ENCODE data around the gene SLC8A3. TPM values are rescaled to one million over a fixed set of nuclear protein-coding genes. Genes with fewer than 3 reads are reported as not detected.
A peak's percentile ranks its signal among the peaks of the same experiment; 100 is the strongest.

Gene SLC8A3
- total and polyA plus RNA-seq, 5 donors from 2014 or later, result 0.37 TPM; not detected in 4

- Mint-ChIP-seq H3K9me3 (peaks cover 0 to 2% (median 0%) of the 10 kb centered on the region in 7 donors), H3K4me3 (no peak overlapping the region), H3K4me1 (no peaks in the 10 kb centered on the region), H3K27ac (no peak overlapping the region), H3K27me3 (peaks cover 37% of the 10 kb centered on the region), H3K36me3 (no peaks in the 10 kb centered on the region)
- Histone ChIP-seq H3K36me3 (ENCODE audit: control insufficient read depth, insufficient read depth, low read length) (no peaks in the 10 kb centered on the region), H3K9me3 (ENCODE audit: control insufficient read depth in 2 of 2, low read length in 2 of 2) (no peaks in the 10 kb centered on the region), H3K4me3 (ENCODE audit: low read depth, low read length) (no peak overlapping the region), H3K27me3 (ENCODE audit: control insufficient read depth, insufficient read depth, low read length) (peaks cover 13% of the 10 kb centered on the region), H3K4me1 (ENCODE audit: control insufficient read depth, insufficient read depth, low read length, poor library complexity, severe bottlenecking) (no peaks in the 10 kb centered on the region), H3K27ac (ENCODE audit: insufficient read depth, low read length, poor library complexity, severe bottlenecking) (no peak overlapping the region)
- no peak for DNase-seq
- no peak for ATAC-seq (ENCODE audit: low read depth in 2 of 2)
Observed at GRCh38 chr14:70212752-70213151, 24.0 kb upstream of the SLC8A3 start.

DNA sequence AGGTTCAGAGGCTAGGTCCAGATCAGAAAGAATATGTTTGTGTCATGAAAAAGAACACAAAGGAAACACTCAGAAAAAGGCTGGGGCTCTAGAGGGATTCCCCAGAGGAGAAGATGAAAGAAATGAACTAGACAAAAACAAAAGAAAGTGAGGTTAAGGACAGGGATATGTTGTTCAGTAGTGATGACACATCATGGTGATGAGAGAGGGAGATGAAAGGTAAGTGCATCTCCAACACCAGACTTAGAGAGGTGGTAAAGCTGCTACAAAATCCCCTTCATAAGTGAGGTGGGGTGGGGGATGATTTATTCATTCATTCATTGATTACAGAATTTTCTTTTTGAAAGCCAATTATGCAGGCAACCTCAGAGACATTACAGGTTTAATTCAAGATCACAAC, 19.6 kb upstream of the SLC8A3 start:
- Mint-ChIP-seq H3K36me3 (no peaks in the 10 kb centered on the region), H3K27ac (no peak overlapping the region), H3K4me3 (no peak overlapping the region), H3K9me3 (peaks cover 0 to 3% (median 0%) of the 10 kb centered on the region in 7 donors), H3K27me3 (peaks cover 39% of the 10 kb centered on the region), H3K4me1 (peaks cover 0 to 3% (median 0%) of the 10 kb centered on the region in 4 donors)
- Histone ChIP-seq H3K4me3 (ENCODE audit: low read depth, low read length) (no peak overlapping the region), H3K9me3 (ENCODE audit: control insufficient read depth in 2 of 2, low read length in 2 of 2) (no peaks in the 10 kb centered on the region), H3K36me3 (ENCODE audit: control insufficient read depth, insufficient read depth, low read length) (no peaks in the 10 kb centered on the region), H3K27me3 (ENCODE audit: control insufficient read depth, insufficient read depth, low read length) (peaks cover 15% of the 10 kb centered on the region), H3K4me1 (ENCODE audit: control insufficient read depth, insufficient read depth, low read length, poor library complexity, severe bottlenecking) (no peaks in the 10 kb centered on the region), H3K27ac (ENCODE audit: insufficient read depth, low read length, poor library complexity, severe bottlenecking) (no peak overlapping the region)
- ATAC-seq (ENCODE audit: low read depth in 2 of 2) (no peak), DNase-seq (no peak)

GRCh38 chr14:70203686-70204085, 14.9 kb upstream of the SLC8A3 start:
- Mint-ChIP-seq H3K4me3 (no peak overlapping the region), H3K36me3 (no peaks in the 10 kb centered on the region), H3K9me3 (peaks cover 0 to 3% (median 0%) of the 10 kb centered on the region in 7 donors), H3K27me3 (peaks cover 48% of the 10 kb centered on the region), H3K4me1 (peaks cover 0 to 3% (median 0%) of the 10 kb centered on the region in 4 donors), H3K27ac (no peak overlapping the region)
- no peaks in the 10 kb centered on the region for H3K9me3 ChIP-seq (ENCODE audit: control insufficient read depth in 2 of 2, low read length in 2 of 2)
- H3K4me3 ChIP-seq (ENCODE audit: low read depth, low read length), result no peak overlapping the region
- no peak for DNase-seq
- ATAC-seq (ENCODE audit: low read depth in 2 of 2), result no peak
- peaks cover 15% of the 10 kb centered on the region for H3K27me3 ChIP-seq (ENCODE audit: control insufficient read depth, insufficient read depth, low read length)
- no peaks in the 10 kb centered on the region for H3K36me3 ChIP-seq (ENCODE audit: control insufficient read depth, insufficient read depth, low read length)
- no peak overlapping the region for H3K27ac ChIP-seq (ENCODE audit: insufficient read depth, low read length, poor library complexity, severe bottlenecking)
- H3K4me1 ChIP-seq (ENCODE audit: control insufficient read depth, insufficient read depth, low read length, poor library complexity, severe bottlenecking), result no peaks in the 10 kb centered on the region

- no peaks in the 10 kb centered on the region for H3K4me1 ChIP-seq (ENCODE audit: control insufficient read depth, insufficient read depth, low read length, poor library complexity, severe bottlenecking)
- no peak overlapping the region for H3K27ac ChIP-seq (ENCODE audit: insufficient read depth, low read length, poor library complexity, severe bottlenecking)
- no peaks in the 10 kb centered on the region for H3K36me3 Mint-ChIP-seq
- H3K27ac Mint-ChIP-seq, result no peak overlapping the region
- peaks cover 39% of the 10 kb centered on the region for H3K27me3 Mint-ChIP-seq
- peaks cover 8% of the 10 kb centered on the region for H3K27me3 ChIP-seq (ENCODE audit: control insufficient read depth, insufficient read depth, low read length)
- peaks cover 0 to 3% (median 0%) of the 10 kb centered on the region in 7 donors for H3K9me3 Mint-ChIP-seq
- no peaks in the 10 kb centered on the region for H3K9me3 ChIP-seq (ENCODE audit: control insufficient read depth in 2 of 2, low read length in 2 of 2)
- peaks cover 0 to 3% (median 0%) of the 10 kb centered on the region in 4 donors for H3K4me1 Mint-ChIP-seq
- H3K4me3 Mint-ChIP-seq, result no peak overlapping the region
- no peak overlapping the region for H3K4me3 ChIP-seq (ENCODE audit: low read depth, low read length)
- DNase-seq (no peak), ATAC-seq (ENCODE audit: low read depth in 2 of 2) (no peak)
- H3K36me3 ChIP-seq (ENCODE audit: control insufficient read depth, insufficient read depth, low read length), result no peaks in the 10 kb centered on the region
Observed at GRCh38 chr14:70201994-70202393, 13.2 kb upstream of the SLC8A3 start.

DNA sequence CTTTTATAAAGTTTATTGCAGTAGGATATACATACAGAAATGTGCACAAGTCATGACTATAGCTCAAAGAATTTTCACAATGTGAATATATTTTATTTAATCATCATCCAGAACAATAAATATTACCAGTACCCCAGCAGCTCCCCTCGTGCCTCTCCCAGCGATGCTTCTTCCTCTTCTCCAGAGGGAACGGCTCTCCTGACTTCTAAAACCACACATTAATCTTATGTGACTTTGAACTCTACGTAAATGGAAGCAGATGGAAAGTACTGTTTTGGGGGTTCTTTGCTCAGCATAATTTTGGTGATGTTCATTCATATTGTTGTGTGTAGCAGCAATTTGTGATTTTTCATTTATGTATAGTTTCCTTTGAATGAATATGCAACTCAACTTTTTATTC, 4.6 kb upstream of the SLC8A3 start:
- H3K27ac Mint-ChIP-seq, result no peak overlapping the region
- H3K4me1 ChIP-seq (ENCODE audit: control insufficient read depth, insufficient read depth, low read length, poor library complexity, severe bottlenecking), result peaks cover 9% of the 10 kb centered on the region
- H3K9me3 Mint-ChIP-seq, result peaks cover 0 to 9% (median 4%) of the 10 kb centered on the region in 7 donors
- DNase-seq (no peak), ATAC-seq (ENCODE audit: low read depth in 2 of 2) (no peak)
- H3K4me3 Mint-ChIP-seq, result no peak overlapping the region
- peaks cover 45% of the 10 kb centered on the region for H3K27me3 Mint-ChIP-seq
- H3K36me3 ChIP-seq (ENCODE audit: control insufficient read depth, insufficient read depth, low read length), result no peaks in the 10 kb centered on the region
- H3K27ac ChIP-seq (ENCODE audit: insufficient read depth, low read length, poor library complexity, severe bottlenecking), result no peak overlapping the region
- H3K9me3 ChIP-seq (ENCODE audit: control insufficient read depth in 2 of 2, low read length in 2 of 2), result no peaks in the 10 kb centered on the region
- peaks cover 16% of the 10 kb centered on the region for H3K27me3 ChIP-seq (ENCODE audit: control insufficient read depth, insufficient read depth, low read length)
- H3K4me1 Mint-ChIP-seq, result peaks cover 0 to 11% (median 1%) of the 10 kb centered on the region in 4 donors
- no peaks in the 10 kb centered on the region for H3K36me3 Mint-ChIP-seq
- no peak overlapping the region for H3K4me3 ChIP-seq (ENCODE audit: low read depth, low read length)

GRCh38 chr14:70192915-70193314, 4.2 kb upstream of the SLC8A3 start:
- Histone ChIP-seq H3K4me1 (ENCODE audit: control insufficient read depth, insufficient read depth, low read length, poor library complexity, severe bottlenecking) (peaks cover 14% of the 10 kb centered on the region), H3K27me3 (ENCODE audit: control insufficient read depth, insufficient read depth, low read length) (peaks cover 16% of the 10 kb centered on the region), H3K4me3 (ENCODE audit: low read depth, low read length) (no peak overlapping the region), H3K36me3 (ENCODE audit: control insufficient read depth, insufficient read depth, low read length) (no peaks in the 10 kb centered on the region), H3K9me3 (ENCODE audit: control insufficient read depth in 2 of 2, low read length in 2 of 2) (no peaks in the 10 kb centered on the region), H3K27ac (ENCODE audit: insufficient read depth, low read length, poor library complexity, severe bottlenecking) (no peak overlapping the region)
- Mint-ChIP-seq H3K36me3 (no peaks in the 10 kb centered on the region), H3K4me3 (no peak overlapping the region), H3K27ac (no peak overlapping the region), H3K9me3 (peaks cover 0 to 9% (median 4%) of the 10 kb centered on the region in 7 donors), H3K4me1 (peaks cover 0 to 13% (median 2%) of the 10 kb centered on the region in 4 donors), H3K27me3 (peaks cover 46% of the 10 kb centered on the region)
- ATAC-seq (ENCODE audit: low read depth in 2 of 2) (no peak), DNase-seq (no peak)

- H3K4me1 ChIP-seq (ENCODE audit: control insufficient read depth, insufficient read depth, low read length, poor library complexity, severe bottlenecking), result peaks cover 25% of the 10 kb centered on the region
- H3K36me3 ChIP-seq (ENCODE audit: control insufficient read depth, insufficient read depth, low read length), result no peaks in the 10 kb centered on the region
- H3K27me3 ChIP-seq (ENCODE audit: control insufficient read depth, insufficient read depth, low read length), result peaks cover 26% of the 10 kb centered on the region
- no peak overlapping the region for H3K27ac ChIP-seq (ENCODE audit: insufficient read depth, low read length, poor library complexity, severe bottlenecking)
- H3K9me3 ChIP-seq (ENCODE audit: control insufficient read depth in 2 of 2, low read length in 2 of 2), result no peaks in the 10 kb centered on the region
- Mint-ChIP-seq H3K4me1 (peaks cover 0 to 31% (median 7%) of the 10 kb centered on the region in 4 donors), H3K4me3 (peak overlapping the region in 1 of 4 donors; percentile 7), H3K27ac (no peak overlapping the region), H3K36me3 (no peaks in the 10 kb centered on the region), H3K9me3 (peaks cover 0 to 8% (median 3%) of the 10 kb centered on the region in 7 donors), H3K27me3 (peaks cover 69% of the 10 kb centered on the region)
- no peak for DNase-seq
- no peak for ATAC-seq (ENCODE audit: low read depth in 2 of 2)
- no peak overlapping the region for H3K4me3 ChIP-seq (ENCODE audit: low read depth, low read length)
Observed at GRCh38 chr14:70190156-70190555, 1.4 kb upstream of the SLC8A3 start.

DNA sequence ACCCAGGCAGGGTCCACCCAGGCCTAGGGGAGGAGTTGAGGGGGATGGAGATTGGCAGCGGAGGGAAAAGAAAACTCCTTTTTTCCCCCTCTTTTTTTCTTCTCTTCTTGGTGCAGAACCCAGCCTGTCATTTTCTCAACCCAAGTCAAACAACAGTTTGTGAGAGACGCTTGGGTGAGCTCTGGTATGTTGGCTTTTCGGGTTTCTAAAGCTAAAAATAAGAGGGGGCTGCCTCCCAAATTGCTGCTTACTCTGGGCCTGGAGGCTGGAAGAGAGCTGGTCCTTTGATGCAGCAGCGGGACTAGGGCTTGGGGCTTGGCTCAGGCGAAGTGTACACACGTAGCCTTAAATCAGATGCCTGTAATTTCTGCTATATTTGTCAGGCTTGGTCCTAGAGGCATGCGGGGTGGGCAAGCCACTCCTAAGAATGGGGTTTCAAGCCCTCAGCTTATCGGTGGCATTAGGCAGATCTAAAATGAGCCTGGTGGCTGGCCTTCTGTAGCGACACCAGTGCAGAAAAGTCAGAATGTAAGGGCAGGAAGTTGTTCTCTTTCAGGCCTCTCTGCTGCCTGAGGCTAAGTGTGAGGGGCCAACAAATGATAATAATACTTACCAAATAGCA, 816 bp upstream of the SLC8A3 start:
- ATAC-seq (ENCODE audit: low read depth in 2 of 2), result no peak
- H3K36me3 Mint-ChIP-seq, result no peaks in the 10 kb centered on the region
- Histone ChIP-seq H3K27me3 (ENCODE audit: control insufficient read depth, insufficient read depth, low read length) (peaks cover 29% of the 10 kb centered on the region), H3K36me3 (ENCODE audit: control insufficient read depth, insufficient read depth, low read length) (no peaks in the 10 kb centered on the region), H3K4me1 (ENCODE audit: control insufficient read depth, insufficient read depth, low read length, poor library complexity, severe bottlenecking) (peaks cover 25% of the 10 kb centered on the region), H3K27ac (ENCODE audit: insufficient read depth, low read length, poor library complexity, severe bottlenecking) (no peak overlapping the region), H3K4me3 (ENCODE audit: low read depth, low read length) (no peak overlapping the region), H3K9me3 (ENCODE audit: control insufficient read depth in 2 of 2, low read length in 2 of 2) (no peaks in the 10 kb centered on the region)
- no peak for DNase-seq
- H3K4me3 Mint-ChIP-seq, result peak overlapping the region; percentile 13 to 60 (median 44)
- no peak overlapping the region for H3K27ac Mint-ChIP-seq
- H3K4me1 Mint-ChIP-seq, result peaks cover 0 to 31% (median 7%) of the 10 kb centered on the region in 4 donors
- peaks cover 0 to 4% (median 2%) of the 10 kb centered on the region in 7 donors for H3K9me3 Mint-ChIP-seq
- peaks cover 64% of the 10 kb centered on the region for H3K27me3 Mint-ChIP-seq
